GM12878 (cell line): ENCODE measurements around the gene ISLR. TPM values are rescaled to one million over a fixed set of nuclear protein-coding genes. Genes with fewer than 3 reads are reported as not detected.

ENCODE experiments used
- ATAC-seq: fragments of 200-7000 bp; cut with Tn5 transposase; 3 replicates; pipeline ENCODE4 v1.9.1; 2020; ENCODE audit warnings: mild to moderate bottlenecking, moderate library complexity
- BruUV-seq: library from RNA; stranded (reverse); fragments of 400-500 nt; replicated peaks from 2 replicates; lab custom pipeline; 2021; lab: Mats Ljungman, UMichigan
- CTCF ChIA-PET: fragments of 300-600 bp; sonication (Branson Sonifier 250); formaldehyde crosslinking; extraction: SDS; loops from one replicate; lab custom pipeline; 2021; ENCODE audit warnings: inconsistent platforms; lab: Yijun Ruan, JAX
- POLR2A ChIA-PET: fragments of 350-600 bp; formaldehyde crosslinking; extraction: SDS; loops from one replicate; lab custom pipeline; 2021; ENCODE audit warnings: inconsistent platforms; lab: Charles Lee
- RAD21 ChIA-PET: fragments of 300-600 bp; sonication (Branson Sonifier 250); formaldehyde crosslinking; loops from one replicate; lab custom pipeline; 2023; ENCODE audit warnings: antibody characterized with exemption; ENCODE audit not compliant: unreplicated experiment; lab: Charles Lee
- SMC1A ChIA-PET: fragments of 300-600 bp; sonication (Branson Sonifier 250); formaldehyde crosslinking; loops from one replicate; lab custom pipeline; 2023; ENCODE audit not compliant: unreplicated experiment, uncharacterized antibody; lab: Charles Lee
- DNase-seq: peaks from one replicate; pipeline ENCODE4 v3.0.0-alpha.2; 2011; ENCODE audit warnings: low read depth, low spot score
- FAIRE-seq: peaks from 3 replicates; lab custom pipeline; 2011; peaks lifted over from hg19 to GRCh38; lab: Jason Lieb, UNC
- H2AFZ ChIP-seq: 2 replicates; pipeline ENCODE4 v1.6.0; 2011; ENCODE audit warnings: low read depth, low read length, control low read depth; ENCODE audit not compliant: control insufficient read depth
- H3K27ac ChIP-seq: 2 replicates; pipeline ENCODE4 v1.5.1; 2011; ENCODE audit warnings: control low read depth; ENCODE audit not compliant: control insufficient read depth, insufficient read depth
- H3K27me3 ChIP-seq, 2 experiments: replicated peaks in 1 of 2; 2 replicates each; pipeline versions ENCODE4 v1.6.0 to v1.6.1; 2011; ENCODE audit warnings: low read length in 1 of 2; ENCODE audit not compliant: control insufficient read depth in 2 of 2, insufficient read depth in 2 of 2
- H3K36me3 ChIP-seq, 2 experiments: 2 replicates each; pipeline ENCODE4 v1.5.1; 2011; ENCODE audit warnings: low read length in 1 of 2; ENCODE audit not compliant: control insufficient read depth in 2 of 2, insufficient read depth in 2 of 2
- H3K4me1 ChIP-seq: 2 replicates; pipeline ENCODE4 v1.6.1; 2011; ENCODE audit warnings: mild to moderate bottlenecking, low read length, moderate library complexity, mixed read lengths; ENCODE audit not compliant: control insufficient read depth, insufficient read depth
- H3K4me2 ChIP-seq: 2 replicates; pipeline ENCODE4 v1.6.0; 2011; ENCODE audit warnings: control low read depth; ENCODE audit not compliant: control insufficient read depth, insufficient read depth
- H3K4me3 ChIP-seq: fragments of 200-600 bp; sonication (generic); 2 replicates; pipeline ENCODE4 v1.5.1; 2016
- H3K79me2 ChIP-seq: 2 replicates; pipeline ENCODE4 v1.6.0; 2011; ENCODE audit warnings: low read length; ENCODE audit not compliant: control insufficient read depth, insufficient read depth
- H3K9ac ChIP-seq: 2 replicates; pipeline ENCODE4 v1.8.0; 2011; ENCODE audit warnings: low read length, control low read depth, mixed read lengths; ENCODE audit not compliant: control insufficient read depth, insufficient read depth
- H3K9me3 ChIP-seq: replicated peaks from 3 replicates; pipeline ENCODE4 v1.5.1; 2011; ENCODE audit warnings: mild to moderate bottlenecking, low read length; ENCODE audit not compliant: control insufficient read depth, insufficient read depth
- H4K20me1 ChIP-seq: 2 replicates; pipeline ENCODE4 v1.6.0; 2011; ENCODE audit not compliant: control insufficient read depth, insufficient read depth
- EGR1 ChIP-seq, 2 experiments: IDR thresholded peaks; 1 replicate in 1 of 2; 2 replicates in 1 of 2; pipeline ENCODE4 v1.6.1; 2011 to 2012; ENCODE audit warnings: low read depth in 2 of 2, low read length in 2 of 2, borderline replicate concordance in 1 of 2, mild to moderate bottlenecking in 1 of 2, moderate library complexity in 1 of 2
- MAX ChIP-seq: IDR thresholded peaks from 2 replicates; pipeline ENCODE4 v1.6.1; 2012; ENCODE audit warnings: low read depth, low read length, improper control_type of control experiment
- MXI1 ChIP-seq: fragments of 150-350 bp; IDR thresholded peaks from 2 replicates; pipeline ENCODE4 v1.6.1; 2011; ENCODE audit warnings: low read depth, mild to moderate bottlenecking, inconsistent platforms, low read length, improper control_type of control experiment
- SIN3A ChIP-seq: IDR thresholded peaks from 2 replicates; pipeline ENCODE4 v1.6.1; 2012; ENCODE audit warnings: low read depth, low read length, improper control_type of control experiment
- SIX5 ChIP-seq: IDR thresholded peaks from 2 replicates; pipeline ENCODE4 v1.6.1; 2011; ENCODE audit warnings: mild to moderate bottlenecking, low read depth, low read length, moderate library complexity; ENCODE audit not compliant: severe bottlenecking
- SPI1 ChIP-seq: IDR thresholded peaks from 2 replicates; pipeline ENCODE4 v1.6.1; 2011; ENCODE audit warnings: low read depth, mild to moderate bottlenecking, low read length, moderate library complexity, borderline replicate concordance; ENCODE audit not compliant: insufficient read depth
- TCF7 ChIP-seq: IDR thresholded peaks from 2 replicates; pipeline ENCODE4 v1.6.1; 2014; ENCODE audit warnings: antibody characterized with exemption, borderline replicate concordance
- ZNF217 ChIP-seq: fragments of 450-650 bp; IDR thresholded peaks from 2 replicates; pipeline ENCODE4 v1.6.1; 2017; ENCODE audit warnings: antibody characterized with exemption, mild to moderate bottlenecking
- WGBS: methylation state at CpG from one replicate; pipeline ENCODE4 v1.1.6; 2016; ENCODE audit warnings: low lambda C conversion rate; ENCODE audit not compliant: insufficient replicate concordance, insufficient coverage; ENCODE audit errors: missing lambda C conversion rate; 5-methylcytosine and 5-hydroxymethylcytosine counted together
- in situ Hi-C: fragments of 300-500 bp; cut with MboI; formaldehyde crosslinking; loops from 9 replicates; pipeline ENCODE4 v1.14.3; 2018; ENCODE audit warnings: mixed read lengths
- intact Hi-C: fragments of 100-400 bp; cut with micrococcal nuclease; formaldehyde crosslinking; loops from one replicate; pipeline ENCODE4 v1.14.2; 2022; ENCODE audit not compliant: unreplicated experiment
- polyA plus RNA-seq, 11 experiments: library from polyadenylated mRNA; depleted of rRNA in 4 of 11; unstranded in 6 of 11; stranded (reverse) in 5 of 11; fragments of >200 nt; fragmentation: Nextera tagmentation in 4 of 11; fragmentation: Illumina TruSeq in 1 of 11; extraction: Ambion mirVana in 4 of 11; extraction: Trizol in 1 of 11; gene quantifications; 1 replicate in 1 of 11; 2 replicates in 10 of 11; pipeline versions ENCODE4 v1.2.1 to v1.2.3, GENCODE V29; 2011 to 2016; ENCODE audit warnings: inconsistent platforms in 2 of 11, missing spikeins in 2 of 11, low read depth in 1 of 11
- total RNA-seq, 4 experiments: library from RNA; depleted of rRNA in 3 of 4; stranded (reverse); fragments of >200 nt in 3 of 4; fragmentation: Illumina TruSeq in 1 of 4; extraction: Trizol in 1 of 4; gene quantifications; 2 replicates each; pipeline versions ENCODE4 v1.2.1 to v1.2.3, GENCODE V29; 2013 to 2021
- TF ChIP-seq, protein P1 (sequence below): IDR thresholded peaks from 2 replicates; pipeline ENCODE4 v1.6.1; 2011; ENCODE audit warnings: low read depth, mild to moderate bottlenecking, low read length, moderate library complexity, borderline replicate concordance; ENCODE audit errors: extremely low read depth
- TF ChIP-seq, protein P2 (sequence below): fragments of 150-350 bp; IDR thresholded peaks from 2 replicates; pipeline ENCODE4 v1.6.1; 2014; ENCODE audit warnings: mild to moderate bottlenecking, low read depth, low read length
- TF ChIP-seq, protein P3 (sequence below): fragments of 450-650 bp; conservative IDR thresholded peaks from 2 replicates; pipeline ENCODE4 v1.6.1; 2017; ENCODE audit warnings: mild to moderate bottlenecking, moderate library complexity
- TF ChIP-seq, protein P4 (sequence below): fragments of 450-650 bp; IDR thresholded peaks from 2 replicates; pipeline ENCODE4 v1.6.1; 2016; ENCODE audit warnings: mild to moderate bottlenecking
- TF ChIP-seq, protein P5 (sequence below): IDR thresholded peaks from 2 replicates; pipeline ENCODE4 v1.6.1; 2011; ENCODE audit warnings: low read depth, low read length, improper control_type of control experiment, borderline replicate concordance

The ISLR gene
- total and polyA plus RNA-seq, 10 of the 15 experiments (the other 5 are each of a cell fraction or from before 2014, with no cell fraction given), result 0.03 to 1.8 (median 0.54) TPM

DNA sequence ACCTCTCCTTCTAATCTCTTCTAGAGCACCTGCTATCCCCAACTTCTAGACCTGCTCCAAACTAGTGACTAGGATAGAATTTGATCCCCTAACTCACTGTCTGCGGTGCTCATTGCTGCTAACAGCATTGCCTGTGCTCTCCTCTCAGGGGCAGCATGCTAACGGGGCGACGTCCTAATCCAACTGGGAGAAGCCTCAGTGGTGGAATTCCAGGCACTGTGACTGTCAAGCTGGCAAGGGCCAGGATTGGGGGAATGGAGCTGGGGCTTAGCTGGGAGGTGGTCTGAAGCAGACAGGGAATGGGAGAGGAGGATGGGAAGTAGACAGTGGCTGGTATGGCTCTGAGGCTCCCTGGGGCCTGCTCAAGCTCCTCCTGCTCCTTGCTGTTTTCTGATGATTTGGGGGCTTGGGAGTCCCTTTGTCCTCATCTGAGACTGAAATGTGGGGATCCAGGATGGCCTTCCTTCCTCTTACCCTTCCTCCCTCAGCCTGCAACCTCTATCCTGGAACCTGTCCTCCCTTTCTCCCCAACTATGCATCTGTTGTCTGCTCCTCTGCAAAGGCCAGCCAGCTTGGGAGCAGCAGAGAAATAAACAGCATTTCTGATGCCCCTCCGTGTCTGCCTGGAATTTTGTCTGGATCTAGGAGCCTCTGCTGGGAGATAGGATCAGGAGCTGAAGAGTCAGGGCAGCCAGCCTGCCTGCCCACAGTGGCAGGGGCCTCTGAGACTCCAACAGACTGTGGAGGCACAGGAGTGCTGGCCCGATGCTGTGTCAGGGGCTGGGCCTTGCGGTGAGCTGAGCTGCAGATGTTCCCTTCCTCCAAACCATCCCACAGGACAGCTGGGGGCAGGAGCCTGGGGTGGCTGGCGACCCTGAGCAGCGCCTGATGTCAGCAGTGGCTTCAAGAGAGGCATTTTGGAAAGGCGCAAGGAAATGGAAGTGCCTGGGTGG, 3.0 kb downstream of the ISLR start:
- 38% methylated on average over 10 of the region's 10 CpGs for WGBS
- ChIA-PET CTCF (no interaction called here), RAD21 (no interaction called here), POLR2A (no interaction called here), SMC1A (no interaction called here)
- TF ChIP-seq SIN3A (no peak), SPI1 (no peak), EGR1 (IDR thresholded peaks at IDR 0.05; ENCODE audit: borderline replicate concordance in 1 of 2, low read depth in 2 of 2, low read length in 2 of 2) (no peak), ZNF217 (no peak), MXI1 (no peak), MAX (no peak), SIX5 (no peak), TCF7 (no peak)
- TF ChIP-seq, protein P1, sequence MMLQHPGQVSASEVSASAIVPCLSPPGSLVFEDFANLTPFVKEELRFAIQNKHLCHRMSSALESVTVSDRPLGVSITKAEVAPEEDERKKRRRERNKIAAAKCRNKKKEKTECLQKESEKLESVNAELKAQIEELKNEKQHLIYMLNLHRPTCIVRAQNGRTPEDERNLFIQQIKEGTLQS, result no peak
- TF ChIP-seq, protein P2, sequence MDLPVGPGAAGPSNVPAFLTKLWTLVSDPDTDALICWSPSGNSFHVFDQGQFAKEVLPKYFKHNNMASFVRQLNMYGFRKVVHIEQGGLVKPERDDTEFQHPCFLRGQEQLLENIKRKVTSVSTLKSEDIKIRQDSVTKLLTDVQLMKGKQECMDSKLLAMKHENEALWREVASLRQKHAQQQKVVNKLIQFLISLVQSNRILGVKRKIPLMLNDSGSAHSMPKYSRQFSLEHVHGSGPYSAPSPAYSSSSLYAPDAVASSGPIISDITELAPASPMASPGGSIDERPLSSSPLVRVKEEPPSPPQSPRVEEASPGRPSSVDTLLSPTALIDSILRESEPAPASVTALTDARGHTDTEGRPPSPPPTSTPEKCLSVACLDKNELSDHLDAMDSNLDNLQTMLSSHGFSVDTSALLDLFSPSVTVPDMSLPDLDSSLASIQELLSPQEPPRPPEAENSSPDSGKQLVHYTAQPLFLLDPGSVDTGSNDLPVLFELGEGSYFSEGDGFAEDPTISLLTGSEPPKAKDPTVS, result no peak
- TF ChIP-seq, protein P3, sequence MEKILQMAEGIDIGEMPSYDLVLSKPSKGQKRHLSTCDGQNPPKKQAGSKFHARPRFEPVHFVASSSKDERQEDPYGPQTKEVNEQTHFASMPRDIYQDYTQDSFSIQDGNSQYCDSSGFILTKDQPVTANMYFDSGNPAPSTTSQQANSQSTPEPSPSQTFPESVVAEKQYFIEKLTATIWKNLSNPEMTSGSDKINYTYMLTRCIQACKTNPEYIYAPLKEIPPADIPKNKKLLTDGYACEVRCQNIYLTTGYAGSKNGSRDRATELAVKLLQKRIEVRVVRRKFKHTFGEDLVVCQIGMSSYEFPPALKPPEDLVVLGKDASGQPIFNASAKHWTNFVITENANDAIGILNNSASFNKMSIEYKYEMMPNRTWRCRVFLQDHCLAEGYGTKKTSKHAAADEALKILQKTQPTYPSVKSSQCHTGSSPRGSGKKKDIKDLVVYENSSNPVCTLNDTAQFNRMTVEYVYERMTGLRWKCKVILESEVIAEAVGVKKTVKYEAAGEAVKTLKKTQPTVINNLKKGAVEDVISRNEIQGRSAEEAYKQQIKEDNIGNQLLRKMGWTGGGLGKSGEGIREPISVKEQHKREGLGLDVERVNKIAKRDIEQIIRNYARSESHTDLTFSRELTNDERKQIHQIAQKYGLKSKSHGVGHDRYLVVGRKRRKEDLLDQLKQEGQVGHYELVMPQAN, result no peak
- TF ChIP-seq, protein P4, sequence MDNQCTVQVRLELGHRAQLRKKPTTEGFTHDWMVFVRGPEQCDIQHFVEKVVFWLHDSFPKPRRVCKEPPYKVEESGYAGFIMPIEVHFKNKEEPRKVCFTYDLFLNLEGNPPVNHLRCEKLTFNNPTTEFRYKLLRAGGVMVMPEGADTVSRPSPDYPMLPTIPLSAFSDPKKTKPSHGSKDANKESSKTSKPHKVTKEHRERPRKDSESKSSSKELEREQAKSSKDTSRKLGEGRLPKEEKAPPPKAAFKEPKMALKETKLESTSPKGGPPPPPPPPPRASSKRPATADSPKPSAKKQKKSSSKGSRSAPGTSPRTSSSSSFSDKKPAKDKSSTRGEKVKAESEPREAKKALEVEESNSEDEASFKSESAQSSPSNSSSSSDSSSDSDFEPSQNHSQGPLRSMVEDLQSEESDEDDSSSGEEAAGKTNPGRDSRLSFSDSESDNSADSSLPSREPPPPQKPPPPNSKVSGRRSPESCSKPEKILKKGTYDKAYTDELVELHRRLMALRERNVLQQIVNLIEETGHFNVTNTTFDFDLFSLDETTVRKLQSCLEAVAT, result no peak
- TF ChIP-seq, protein P5, sequence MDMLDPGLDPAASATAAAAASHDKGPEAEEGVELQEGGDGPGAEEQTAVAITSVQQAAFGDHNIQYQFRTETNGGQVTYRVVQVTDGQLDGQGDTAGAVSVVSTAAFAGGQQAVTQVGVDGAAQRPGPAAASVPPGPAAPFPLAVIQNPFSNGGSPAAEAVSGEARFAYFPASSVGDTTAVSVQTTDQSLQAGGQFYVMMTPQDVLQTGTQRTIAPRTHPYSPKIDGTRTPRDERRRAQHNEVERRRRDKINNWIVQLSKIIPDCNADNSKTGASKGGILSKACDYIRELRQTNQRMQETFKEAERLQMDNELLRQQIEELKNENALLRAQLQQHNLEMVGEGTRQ, result no peak
- no peaks in the 10 kb centered on the region for H3K79me2 ChIP-seq
- H3K36me3 ChIP-seq, result no peaks in the 10 kb centered on the region
- no peaks in the 10 kb centered on the region for H3K27me3 ChIP-seq
- FAIRE-seq, result no peak
- ATAC-seq, result no peak
- H2AFZ ChIP-seq, result no peak overlapping the region
- no peak overlapping the region for H3K4me3 ChIP-seq
- intact Hi-C loops, result no loop called here
- in situ Hi-C loops, result no loop called here
- H3K9ac ChIP-seq, result no peak overlapping the region
- H3K9me3 ChIP-seq, result no peaks in the 10 kb centered on the region
- no peak overlapping the region for H3K27ac ChIP-seq
- no peak overlapping the region for H3K4me2 ChIP-seq
- BruUV-seq, result no TSS peak
- no peak for DNase-seq
- H4K20me1 ChIP-seq, result no peaks in the 10 kb centered on the region
- peaks cover 20% of the 10 kb centered on the region for H3K4me1 ChIP-seq
